ENCODE measurements around the gene SMG7. TPM values are rescaled to one million over a fixed set of nuclear protein-coding genes. Genes with fewer than 3 reads are reported as not detected.

SMG7 gene
- total and polyA plus RNA-seq, 2 of the 4 experiments (the other 2 are of a cell fraction), result 18.1 to 22.6 TPM

DNA sequence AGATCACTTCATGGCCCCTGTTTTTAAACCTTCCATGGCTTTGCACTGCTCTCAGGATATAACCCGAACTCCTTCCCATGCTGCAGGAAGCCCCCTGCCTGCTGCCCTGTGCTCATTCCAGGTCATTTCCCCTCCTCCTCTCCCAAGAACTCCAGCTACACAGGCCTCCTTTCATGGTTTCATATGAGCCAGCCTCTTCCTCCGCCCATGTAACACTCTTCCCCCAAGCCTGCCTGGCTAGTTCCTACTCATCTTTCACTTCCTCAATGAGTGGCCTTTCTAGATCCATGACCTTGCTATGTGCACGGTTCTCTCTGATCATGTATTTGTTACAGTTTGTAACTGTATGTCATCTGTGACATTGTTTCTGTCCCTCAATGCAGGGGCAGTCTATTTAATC is 121.1 kb downstream of the SMG7 start:
- H3K4me2 ChIP-seq (ENCODE audit: low read depth, low read length), result no peak overlapping the region
- intact Hi-C loops (cut with micrococcal nuclease) (no loop called here), in situ Hi-C loops (cut with MboI; ENCODE audit: low sequenced_read_pairs) (no loop called here), dilution Hi-C loops (cut with HindIII; ENCODE audit: low sequenced_read_pairs, unreplicated experiment) (no loop called here)
- ChIA-PET CTCF (no interaction called here), POLR2A (ENCODE audit: unreplicated experiment) (no interaction called here)
- BruUV-seq (replicated peaks), result no TSS peak
- no peak overlapping the region for H3K18ac ChIP-seq (ENCODE audit: low read depth, low read length)
- 0 out of 2 replicates have a peak, but pooled peaks cover 2% of the 10 kb centered on the region for H3K4me1 ChIP-seq (ENCODE audit: control insufficient read depth, insufficient read depth, low read length)
- H2AFZ ChIP-seq (replicated peaks; ENCODE audit: low read length, poor library complexity), result no peak overlapping the region
- no peak overlapping the region for H2BK5ac ChIP-seq (ENCODE audit: low read depth, low read length, poor library complexity, severe bottlenecking)
- no peak overlapping the region for H3K27ac ChIP-seq (ENCODE audit: insufficient read depth, low read length)
- H3K14ac ChIP-seq (replicated peaks; ENCODE audit: low read depth, low read length), result no peak overlapping the region
- H3K79me1 ChIP-seq (ENCODE audit: low read depth in 1 of 2, low read length in 2 of 2), result no peaks in the 10 kb centered on the region
- no peak overlapping the region for H4K5ac ChIP-seq (ENCODE audit: low read depth, low read length)
- no peak overlapping the region for H3K4ac ChIP-seq (ENCODE audit: low read depth, low read length)
- H3K9ac ChIP-seq (ENCODE audit: low read depth, low read length), result no peak overlapping the region
- no peak overlapping the region for H2AK9ac ChIP-seq (replicated peaks; ENCODE audit: low read depth, low read length, poor library complexity)
- no peak overlapping the region for H4K91ac ChIP-seq (ENCODE audit: insufficient read depth, low read depth, low read length)
- no peak for DNase-seq
- no peak overlapping the region for H3K56ac ChIP-seq (ENCODE audit: extremely low read depth, insufficient read depth, low read length)
- no peaks in the 10 kb centered on the region for H4K20me1 ChIP-seq (ENCODE audit: insufficient read depth, low read length)
- no peak overlapping the region for H2BK20ac ChIP-seq (ENCODE audit: low read depth, low read length)
- no peak overlapping the region for H2AK5ac ChIP-seq (ENCODE audit: low read depth, low read length)
- no peak overlapping the region for H2BK15ac ChIP-seq (ENCODE audit: low read depth, low read length)
- H3K9me1 ChIP-seq (ENCODE audit: insufficient read depth, low read length), result no peaks in the 10 kb centered on the region; the same call in 1 of the 2 replicates
- H3K9me3 ChIP-seq (ENCODE audit: control insufficient read depth, insufficient read depth, low read length), result no peaks in the 10 kb centered on the region
- 88% methylated on average over 1 of the region's 3 CpGs; no CpG with 5 or more reads in 1 of the 2 experiments for WGBS, 2 experiments (ENCODE audit: extremely low coverage in 2 of 2, insufficient read length in 1 of 2)
- H3K27me3 ChIP-seq (ENCODE audit: control insufficient read depth, insufficient read depth, low read length), result no peaks in the 10 kb centered on the region
- H4K8ac ChIP-seq (ENCODE audit: low read depth in 2 of 2, low read length in 2 of 2), result no peak overlapping the region
- no peak for ATAC-seq (ENCODE audit: low read depth)
- no peak overlapping the region for H2BK120ac ChIP-seq (ENCODE audit: low read depth, low read length)
- H3K23ac ChIP-seq (ENCODE audit: low read depth, low read length), result no peak overlapping the region
- H3K4me3 ChIP-seq (ENCODE audit: insufficient read depth, low read depth, low read length), result no peak overlapping the region
- TF ChIP-seq MAZ (IDR thresholded peaks at IDR 0.05; ENCODE audit: borderline replicate concordance, low read depth, low read length) (no peak), MAFK (IDR thresholded peaks at IDR 0.05; ENCODE audit: low read depth, low read length) (no peak), MXI1 (IDR thresholded peaks at IDR 0.05; ENCODE audit: borderline replicate concordance, low read depth, low read length) (no peak), FOS (IDR thresholded peaks at IDR 0.05; ENCODE audit: low read depth, low read length) (no peak), CEBPB (IDR thresholded peaks at IDR 0.05; ENCODE audit: low read depth, low read length) (no peak), SMC3 (IDR thresholded peaks at IDR 0.05; ENCODE audit: low read depth, low read length) (no peak), CTCF (conservative IDR thresholded peaks at IDR 0.05; ENCODE audit: low read depth, low read length) (no peak), POLR2A (IDR thresholded peaks at IDR 0.05; ENCODE audit: low read depth, low read length) (no peak), RAD21 (IDR thresholded peaks at IDR 0.05; ENCODE audit: low read length) (no peak), BHLHE40 (IDR thresholded peaks at IDR 0.05; ENCODE audit: low read depth, low read length) (no peak), RFX5 (IDR thresholded peaks at IDR 0.05; ENCODE audit: low read depth, low read length) (no peak), RCOR1 (IDR thresholded peaks at IDR 0.05; ENCODE audit: insufficient replicate concordance, low read length) (no peak), CHD1 (IDR thresholded peaks at IDR 0.05; ENCODE audit: low read depth, low read length) (no peak), NFE2L2 (IDR thresholded peaks at IDR 0.05; ENCODE audit: low read depth, low read length) (no peak)
- TF ChIP-seq, protein P1, sequence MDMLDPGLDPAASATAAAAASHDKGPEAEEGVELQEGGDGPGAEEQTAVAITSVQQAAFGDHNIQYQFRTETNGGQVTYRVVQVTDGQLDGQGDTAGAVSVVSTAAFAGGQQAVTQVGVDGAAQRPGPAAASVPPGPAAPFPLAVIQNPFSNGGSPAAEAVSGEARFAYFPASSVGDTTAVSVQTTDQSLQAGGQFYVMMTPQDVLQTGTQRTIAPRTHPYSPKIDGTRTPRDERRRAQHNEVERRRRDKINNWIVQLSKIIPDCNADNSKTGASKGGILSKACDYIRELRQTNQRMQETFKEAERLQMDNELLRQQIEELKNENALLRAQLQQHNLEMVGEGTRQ (IDR thresholded peaks at IDR 0.05; ENCODE audit: low read depth, low read length), result no peak
- TF ChIP-seq, protein P2, sequence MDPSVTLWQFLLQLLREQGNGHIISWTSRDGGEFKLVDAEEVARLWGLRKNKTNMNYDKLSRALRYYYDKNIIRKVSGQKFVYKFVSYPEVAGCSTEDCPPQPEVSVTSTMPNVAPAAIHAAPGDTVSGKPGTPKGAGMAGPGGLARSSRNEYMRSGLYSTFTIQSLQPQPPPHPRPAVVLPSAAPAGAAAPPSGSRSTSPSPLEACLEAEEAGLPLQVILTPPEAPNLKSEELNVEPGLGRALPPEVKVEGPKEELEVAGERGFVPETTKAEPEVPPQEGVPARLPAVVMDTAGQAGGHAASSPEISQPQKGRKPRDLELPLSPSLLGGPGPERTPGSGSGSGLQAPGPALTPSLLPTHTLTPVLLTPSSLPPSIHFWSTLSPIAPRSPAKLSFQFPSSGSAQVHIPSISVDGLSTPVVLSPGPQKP (IDR thresholded peaks at IDR 0.05; ENCODE audit: borderline replicate concordance, low read depth, low read length), result no peak
- no peaks in the 10 kb centered on the region for H3K36me3 ChIP-seq (ENCODE audit: control insufficient read depth, insufficient read depth, low read length)

All from IMR-90 (cell line).